ENCODE results near the gene MYL6B.
"Not testable (repeated sequence)": the region's sequence is repeated elsewhere in the genome, so short reads cannot be mapped to it uniquely, and the experiment has no call there.

DNA sequence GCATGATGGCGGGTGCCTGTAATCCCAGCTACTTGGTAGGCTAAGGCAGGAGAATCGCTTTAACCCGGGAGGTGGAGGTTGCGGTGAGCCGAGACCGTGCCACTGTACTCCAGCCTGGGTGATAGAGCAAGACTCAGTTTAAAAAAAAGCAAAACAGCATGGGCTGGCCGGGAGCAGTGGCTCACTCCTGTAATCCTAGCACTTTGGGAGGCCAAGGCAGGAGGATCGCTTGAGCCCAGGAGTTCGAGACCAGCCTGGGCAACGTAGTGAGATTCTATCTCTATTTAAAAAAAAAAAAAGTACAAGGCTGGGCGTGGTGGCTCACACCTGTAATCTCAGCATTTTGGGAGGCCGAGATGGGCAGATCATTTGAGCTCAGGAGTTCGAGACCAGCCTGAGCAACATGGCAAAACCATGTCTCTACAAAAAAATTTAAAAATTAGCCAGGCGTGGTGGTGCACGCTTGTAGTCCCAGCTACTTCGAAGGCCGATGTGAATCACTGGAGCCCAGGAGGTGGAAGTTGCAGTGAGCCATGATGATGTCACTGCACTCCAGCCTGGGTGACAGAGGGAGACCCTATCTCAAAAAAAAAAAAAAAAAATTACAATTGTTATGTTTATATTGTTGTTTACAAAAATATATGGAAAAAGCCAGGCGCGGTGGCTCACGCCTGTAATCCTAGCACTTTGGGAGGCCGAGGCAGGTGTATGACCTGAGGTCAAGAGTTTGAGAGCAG lies 4.2 kb downstream of the MYL6B start:
- TF ChIP-seq, protein P1, sequence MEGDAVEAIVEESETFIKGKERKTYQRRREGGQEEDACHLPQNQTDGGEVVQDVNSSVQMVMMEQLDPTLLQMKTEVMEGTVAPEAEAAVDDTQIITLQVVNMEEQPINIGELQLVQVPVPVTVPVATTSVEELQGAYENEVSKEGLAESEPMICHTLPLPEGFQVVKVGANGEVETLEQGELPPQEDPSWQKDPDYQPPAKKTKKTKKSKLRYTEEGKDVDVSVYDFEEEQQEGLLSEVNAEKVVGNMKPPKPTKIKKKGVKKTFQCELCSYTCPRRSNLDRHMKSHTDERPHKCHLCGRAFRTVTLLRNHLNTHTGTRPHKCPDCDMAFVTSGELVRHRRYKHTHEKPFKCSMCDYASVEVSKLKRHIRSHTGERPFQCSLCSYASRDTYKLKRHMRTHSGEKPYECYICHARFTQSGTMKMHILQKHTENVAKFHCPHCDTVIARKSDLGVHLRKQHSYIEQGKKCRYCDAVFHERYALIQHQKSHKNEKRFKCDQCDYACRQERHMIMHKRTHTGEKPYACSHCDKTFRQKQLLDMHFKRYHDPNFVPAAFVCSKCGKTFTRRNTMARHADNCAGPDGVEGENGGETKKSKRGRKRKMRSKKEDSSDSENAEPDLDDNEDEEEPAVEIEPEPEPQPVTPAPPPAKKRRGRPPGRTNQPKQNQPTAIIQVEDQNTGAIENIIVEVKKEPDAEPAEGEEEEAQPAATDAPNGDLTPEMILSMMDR (IDR thresholded peaks at IDR 0.05) = not testable (repeated sequence)
- not testable (repeated sequence) for TF ChIP-seq POLR2AphosphoS5 (IDR thresholded peaks at IDR 0.05; ENCODE audit: low read depth, low read length); SIN3A (IDR thresholded peaks at IDR 0.05; ENCODE audit: borderline replicate concordance, insufficient read depth, low read depth, low read length)
- TF ChIP-seq, protein P2, sequence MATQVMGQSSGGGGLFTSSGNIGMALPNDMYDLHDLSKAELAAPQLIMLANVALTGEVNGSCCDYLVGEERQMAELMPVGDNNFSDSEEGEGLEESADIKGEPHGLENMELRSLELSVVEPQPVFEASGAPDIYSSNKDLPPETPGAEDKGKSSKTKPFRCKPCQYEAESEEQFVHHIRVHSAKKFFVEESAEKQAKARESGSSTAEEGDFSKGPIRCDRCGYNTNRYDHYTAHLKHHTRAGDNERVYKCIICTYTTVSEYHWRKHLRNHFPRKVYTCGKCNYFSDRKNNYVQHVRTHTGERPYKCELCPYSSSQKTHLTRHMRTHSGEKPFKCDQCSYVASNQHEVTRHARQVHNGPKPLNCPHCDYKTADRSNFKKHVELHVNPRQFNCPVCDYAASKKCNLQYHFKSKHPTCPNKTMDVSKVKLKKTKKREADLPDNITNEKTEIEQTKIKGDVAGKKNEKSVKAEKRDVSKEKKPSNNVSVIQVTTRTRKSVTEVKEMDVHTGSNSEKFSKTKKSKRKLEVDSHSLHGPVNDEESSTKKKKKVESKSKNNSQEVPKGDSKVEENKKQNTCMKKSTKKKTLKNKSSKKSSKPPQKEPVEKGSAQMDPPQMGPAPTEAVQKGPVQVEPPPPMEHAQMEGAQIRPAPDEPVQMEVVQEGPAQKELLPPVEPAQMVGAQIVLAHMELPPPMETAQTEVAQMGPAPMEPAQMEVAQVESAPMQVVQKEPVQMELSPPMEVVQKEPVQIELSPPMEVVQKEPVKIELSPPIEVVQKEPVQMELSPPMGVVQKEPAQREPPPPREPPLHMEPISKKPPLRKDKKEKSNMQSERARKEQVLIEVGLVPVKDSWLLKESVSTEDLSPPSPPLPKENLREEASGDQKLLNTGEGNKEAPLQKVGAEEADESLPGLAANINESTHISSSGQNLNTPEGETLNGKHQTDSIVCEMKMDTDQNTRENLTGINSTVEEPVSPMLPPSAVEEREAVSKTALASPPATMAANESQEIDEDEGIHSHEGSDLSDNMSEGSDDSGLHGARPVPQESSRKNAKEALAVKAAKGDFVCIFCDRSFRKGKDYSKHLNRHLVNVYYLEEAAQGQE (IDR thresholded peaks at IDR 0.05; ENCODE audit: insufficient read depth in 1 of 2, low read depth in 2 of 2, low read length in 1 of 2) = not testable (repeated sequence)

Data from Panc1 (cell line).